Thymus (tissue), 11 donors: ENCODE data around the gene OXTR. TPM values are rescaled to one million over a fixed set of nuclear protein-coding genes. Genes with fewer than 3 reads are reported as not detected.

ENCODE experiments used
- DNase-seq, 9 donors: peaks; one replicate each; pipeline ENCODE4 v3.0.0-alpha.2; 2013; ENCODE audit warnings: low spot score in 9 of 9, low read depth in 6 of 9, missing footprints in 1 of 9
- H3K27ac ChIP-seq, 2 donors: one replicate each; pipeline ENCODE4 v1.5.1; 2013; ENCODE audit warnings: control low read depth in 1 of 2, low read depth in 1 of 2, low read length in 1 of 2, mild to moderate bottlenecking in 1 of 2, moderate library complexity in 1 of 2
- H3K27me3 ChIP-seq, 2 donors: one replicate each; pipeline ENCODE4 v1.5.1; 2013; ENCODE audit warnings: low read length in 1 of 2; ENCODE audit not compliant: control insufficient read depth in 2 of 2, insufficient read depth in 1 of 2
- H3K36me3 ChIP-seq, 2 donors: one replicate each; pipeline ENCODE4 v1.5.1; 2013; ENCODE audit warnings: low read length in 1 of 2, mild to moderate bottlenecking in 1 of 2, moderate library complexity in 1 of 2; ENCODE audit not compliant: control insufficient read depth in 2 of 2, insufficient read depth in 2 of 2
- H3K4me1 ChIP-seq, 2 donors: one replicate each; pipeline ENCODE4 v1.5.1; 2013; ENCODE audit warnings: low read length in 2 of 2; ENCODE audit not compliant: control insufficient read depth in 2 of 2, insufficient read depth in 2 of 2
- H3K4me3 ChIP-seq, 2 donors: one replicate each; pipeline ENCODE4 v1.5.1; 2013; ENCODE audit warnings: low read length in 2 of 2, control low read depth in 1 of 2, mild to moderate bottlenecking in 1 of 2
- H3K9me3 ChIP-seq, 2 donors: one replicate each; pipeline ENCODE4 v1.5.1; 2013; ENCODE audit warnings: low read length in 1 of 2, mild to moderate bottlenecking in 1 of 2; ENCODE audit not compliant: control insufficient read depth in 2 of 2, insufficient read depth in 1 of 2
- WGBS: extraction: QIAGEN DNeasy Blood & Tissue Kit; methylation state at CpG from one replicate; pipeline ENCODE4 v1.1.7; 2013; 5-methylcytosine and 5-hydroxymethylcytosine counted together
- polyA plus RNA-seq: library from polyadenylated mRNA; stranded (reverse); fragments of 200-250 nt; gene quantifications from one replicate; pipeline ENCODE4 v1.2.3, GENCODE V29; 2013
- total RNA-seq: library from RNA; stranded (reverse); fragments of 120-200 nt; gene quantifications from one replicate; pipeline ENCODE4 v1.2.4, GENCODE V29; 2013
- donor health status: healthy.

The OXTR gene
- total and polyA plus RNA-seq, 2 donors = 0.80 to 1.3 TPM

DNA sequence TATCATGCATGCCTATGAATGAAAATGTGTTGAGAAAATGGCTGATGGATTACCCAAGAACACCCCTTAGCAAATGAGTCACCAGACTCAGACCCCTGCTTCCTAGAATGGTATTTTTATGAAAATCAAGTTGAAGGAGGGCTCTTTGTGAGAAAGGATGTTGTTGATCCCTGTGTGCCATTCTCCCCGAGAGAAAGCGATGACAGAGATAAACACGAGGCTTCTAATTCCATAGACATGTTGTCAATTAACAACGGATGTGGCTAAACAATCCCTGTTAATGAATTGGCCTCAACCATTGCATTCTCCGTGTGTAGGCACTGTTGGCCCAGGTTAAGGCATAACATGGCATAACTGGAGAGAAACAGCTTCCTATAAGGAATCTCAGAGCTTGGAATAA is 5.8 kb upstream of the OXTR start:
- no peak overlapping the region for H3K27ac ChIP-seq
- H3K4me1 ChIP-seq = no peaks in the 10 kb centered on the region
- H3K27me3 ChIP-seq = peaks cover 0 to 6% of the 10 kb centered on the region in 2 donors
- H3K4me3 ChIP-seq = no peak overlapping the region
- H3K9me3 ChIP-seq = no peaks in the 10 kb centered on the region
- DNase-seq = no peak
- WGBS = 92% methylated on average over 5 of the region's 5 CpGs
- no peaks in the 10 kb centered on the region for H3K36me3 ChIP-seq

DNA sequence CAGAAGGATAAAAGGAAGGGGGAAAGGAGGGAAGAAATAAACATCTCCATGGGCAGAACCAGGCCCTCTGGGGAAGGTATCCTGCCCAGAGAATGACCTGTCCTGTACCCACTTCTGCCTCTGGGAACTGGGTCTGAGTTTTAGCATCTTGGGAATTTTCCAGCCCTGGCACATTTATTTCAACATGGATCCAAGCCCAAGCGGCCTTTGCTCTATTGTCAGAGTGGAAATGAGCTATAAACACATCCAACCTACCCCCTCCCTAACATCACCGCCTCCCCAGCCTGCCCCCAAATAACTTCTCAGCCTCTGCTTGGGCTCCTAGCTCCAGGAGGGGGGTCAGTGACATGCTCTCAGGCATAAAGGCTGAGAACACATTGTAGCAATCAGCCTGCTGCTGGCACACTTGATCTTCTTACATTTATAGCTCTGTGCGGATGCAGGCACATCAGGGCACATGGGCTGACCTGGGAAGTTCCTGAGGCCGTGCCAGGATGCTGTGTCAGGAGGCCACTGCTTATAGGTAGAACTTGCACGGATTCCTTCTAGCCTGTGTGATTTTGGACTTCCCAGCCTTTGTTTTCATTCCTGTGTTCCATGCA is 4.6 kb upstream of the OXTR start:
- Histone ChIP-seq H3K9me3 (no peaks in the 10 kb centered on the region), H3K4me3 (no peak overlapping the region), H3K4me1 (peaks cover 2 to 3% of the 10 kb centered on the region in 2 donors), H3K36me3 (no peaks in the 10 kb centered on the region), H3K27ac (no peak overlapping the region), H3K27me3 (peaks cover 5 to 18% of the 10 kb centered on the region in 2 donors)
- 98% methylated on average over 5 of the region's 5 CpGs for WGBS
- DNase-seq = no peak

DNA sequence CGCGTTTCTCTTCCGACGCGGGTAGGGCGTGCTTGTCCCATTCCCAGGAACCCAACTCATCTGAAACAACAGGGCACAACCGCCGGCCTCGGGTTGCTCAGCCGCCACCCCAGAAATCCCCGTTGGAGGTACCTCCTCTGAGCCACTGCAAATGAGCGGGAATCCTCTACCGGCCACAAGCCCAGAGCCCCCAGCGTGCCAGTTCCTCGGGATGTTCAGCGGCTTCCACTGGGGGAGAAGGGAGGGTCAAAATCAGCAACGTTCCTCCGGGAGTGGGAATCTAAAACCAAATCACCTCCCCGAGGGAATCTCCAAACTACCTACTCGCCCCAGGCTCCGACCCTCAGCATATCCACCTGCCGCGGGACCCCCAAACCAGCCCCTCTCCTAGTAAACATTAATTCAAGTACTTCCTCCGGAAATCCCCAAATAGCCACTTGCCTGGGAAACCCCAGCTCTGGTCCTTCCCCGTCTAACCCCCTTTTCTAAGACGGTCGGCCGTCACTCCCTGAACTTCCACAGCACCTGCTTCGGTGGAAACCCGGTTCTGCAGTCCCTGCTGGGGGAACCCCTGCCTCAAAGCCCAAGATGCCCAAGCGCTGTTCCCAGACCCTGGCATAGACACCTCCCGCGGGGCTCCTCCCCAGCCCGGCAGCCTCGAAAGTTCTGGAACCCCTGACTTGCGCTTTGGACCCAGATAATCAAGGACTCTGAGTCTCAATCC is 887 bp downstream of the OXTR start:
- no peak overlapping the region for H3K4me3 ChIP-seq
- H3K27ac ChIP-seq = no peak overlapping the region
- H3K36me3 ChIP-seq = no peaks in the 10 kb centered on the region
- DNase-seq = peak in 1 of 9 donors; percentile 6
- H3K27me3 ChIP-seq = peaks cover 22 to 47% of the 10 kb centered on the region in 2 donors
- 10% methylated on average over 36 of the region's 36 CpGs for WGBS
- no peaks in the 10 kb centered on the region for H3K9me3 ChIP-seq
- peaks cover 2 to 12% of the 10 kb centered on the region in 2 donors for H3K4me1 ChIP-seq

DNA sequence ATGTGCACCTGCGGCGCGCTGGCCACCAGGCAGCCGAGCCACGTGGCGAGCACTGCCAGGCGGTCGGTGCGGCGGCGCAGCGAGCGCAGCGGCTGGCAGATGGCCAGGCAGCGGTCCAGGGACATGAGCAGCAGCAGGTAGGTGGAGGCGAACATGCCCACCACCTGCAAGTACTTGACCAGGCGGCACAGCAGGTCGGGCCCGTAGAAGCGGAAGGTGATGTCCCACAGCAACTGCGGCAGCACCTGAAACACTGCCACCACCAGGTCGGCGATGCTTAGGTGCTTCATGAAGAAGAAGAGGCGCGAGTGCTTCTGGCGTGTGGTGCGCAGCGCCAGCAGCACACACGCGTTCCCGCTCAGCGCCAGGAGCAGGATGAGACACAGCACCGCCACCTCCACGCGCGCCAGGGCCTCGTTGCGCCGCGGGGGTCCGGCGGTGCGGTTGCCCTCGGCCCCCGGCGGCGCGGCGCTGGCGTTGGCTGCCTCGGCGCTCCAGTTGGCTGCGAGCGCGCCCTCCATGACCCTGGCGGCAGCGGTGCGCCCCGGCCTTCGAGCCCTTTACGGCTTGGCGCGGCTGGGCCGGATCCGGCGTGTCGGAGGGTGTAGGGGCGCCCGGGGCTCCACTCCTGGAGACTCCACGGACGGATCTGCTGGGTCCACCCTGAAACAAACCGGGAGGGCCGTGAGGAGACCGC is 1.6 kb downstream of the OXTR start:
- Histone ChIP-seq H3K4me1 (peaks cover 2 to 12% of the 10 kb centered on the region in 2 donors), H3K27ac (no peak overlapping the region), H3K27me3 (peaks cover 22 to 47% of the 10 kb centered on the region in 2 donors), H3K36me3 (no peaks in the 10 kb centered on the region), H3K4me3 (peak overlapping the region in 1 of 2 donors; percentile 2), H3K9me3 (no peaks in the 10 kb centered on the region)
- WGBS = 8% methylated on average over 74 of the region's 74 CpGs
- peak in 4 of 9 donors; percentile 9 to 39 (median 17) for DNase-seq

DNA sequence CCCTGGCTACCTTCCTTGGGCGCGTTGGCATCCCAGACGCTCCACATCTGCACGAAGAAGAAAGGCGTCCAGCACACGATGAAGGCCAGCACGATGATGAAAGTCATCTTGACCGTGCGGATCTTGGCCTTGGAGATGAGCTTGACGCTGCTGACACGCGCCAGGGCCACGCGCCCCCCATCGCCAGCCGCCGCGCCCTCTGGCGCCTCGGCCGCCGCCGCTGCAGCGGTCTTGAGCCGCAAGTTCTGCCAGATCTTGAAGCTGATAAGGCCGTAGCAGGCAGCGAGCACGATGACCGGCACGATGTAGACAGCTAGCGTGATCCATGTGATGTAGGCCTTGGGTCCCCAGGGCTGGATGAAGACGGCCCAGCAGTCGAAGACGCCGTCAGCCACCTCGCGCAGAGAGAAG is 2.2 kb downstream of the OXTR start:
- Histone ChIP-seq H3K27me3 (peaks cover 22 to 47% of the 10 kb centered on the region in 2 donors), H3K4me1 (peaks cover 2 to 12% of the 10 kb centered on the region in 2 donors), H3K9me3 (no peaks in the 10 kb centered on the region), H3K4me3 (no peak overlapping the region), H3K27ac (no peak overlapping the region), H3K36me3 (no peaks in the 10 kb centered on the region)
- DNase-seq = no peak
- 56% methylated on average over 37 of the region's 37 CpGs for WGBS

DNA sequence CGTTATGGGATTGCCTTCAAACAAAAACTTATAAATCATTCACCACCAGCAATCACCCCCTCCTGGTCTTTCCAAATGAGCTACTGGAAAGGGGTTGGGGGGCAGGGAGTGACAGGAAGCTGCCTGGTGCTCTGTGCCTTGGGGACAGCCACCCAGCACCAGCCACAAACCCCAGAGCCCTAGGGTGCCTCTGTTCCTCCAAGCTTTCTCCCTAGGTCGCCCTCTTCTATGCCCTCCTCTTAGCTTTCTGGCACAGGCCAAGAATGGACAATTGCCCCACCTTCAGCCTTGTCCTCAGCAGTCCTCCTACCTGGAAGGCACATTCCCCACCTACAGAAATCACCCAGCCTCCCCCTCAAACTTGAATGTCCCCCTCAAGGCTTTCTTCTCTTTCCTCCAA is 3.3 kb downstream of the OXTR start:
- no peak overlapping the region for H3K4me3 ChIP-seq
- no peak overlapping the region for H3K27ac ChIP-seq
- 87% methylated on average over 2 of the region's 2 CpGs for WGBS
- H3K4me1 ChIP-seq = peaks cover 2 to 12% of the 10 kb centered on the region in 2 donors
- peaks cover 22 to 47% of the 10 kb centered on the region in 2 donors for H3K27me3 ChIP-seq
- H3K36me3 ChIP-seq = no peaks in the 10 kb centered on the region
- no peaks in the 10 kb centered on the region for H3K9me3 ChIP-seq
- DNase-seq = no peak

DNA sequence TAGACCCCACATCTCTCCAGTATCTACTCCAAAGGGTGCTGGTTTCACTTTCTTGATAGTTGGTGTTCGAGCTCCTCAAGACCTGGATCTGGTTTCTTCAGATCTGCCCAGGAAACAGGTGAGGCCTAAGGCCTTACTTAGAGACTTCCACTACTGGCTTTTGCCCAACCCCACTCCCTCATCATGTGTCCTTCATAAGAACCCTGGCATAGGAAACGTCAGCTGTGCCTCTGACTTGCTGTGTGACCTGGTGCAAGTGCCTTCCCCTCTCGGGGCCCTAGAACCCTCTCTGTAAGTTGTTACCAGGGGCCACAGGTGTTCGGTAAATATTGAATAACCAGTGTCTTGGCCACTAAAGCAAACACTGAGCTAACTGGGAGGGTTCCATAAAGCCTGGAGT is 3.9 kb downstream of the OXTR start:
- no peak for DNase-seq
- Histone ChIP-seq H3K4me1 (peaks cover 2 to 12% of the 10 kb centered on the region in 2 donors), H3K4me3 (no peak overlapping the region), H3K27me3 (peaks cover 22 to 44% of the 10 kb centered on the region in 2 donors), H3K36me3 (no peaks in the 10 kb centered on the region), H3K9me3 (no peaks in the 10 kb centered on the region), H3K27ac (no peak overlapping the region)
- WGBS = 68% methylated on average over 4 of the region's 4 CpGs

DNA sequence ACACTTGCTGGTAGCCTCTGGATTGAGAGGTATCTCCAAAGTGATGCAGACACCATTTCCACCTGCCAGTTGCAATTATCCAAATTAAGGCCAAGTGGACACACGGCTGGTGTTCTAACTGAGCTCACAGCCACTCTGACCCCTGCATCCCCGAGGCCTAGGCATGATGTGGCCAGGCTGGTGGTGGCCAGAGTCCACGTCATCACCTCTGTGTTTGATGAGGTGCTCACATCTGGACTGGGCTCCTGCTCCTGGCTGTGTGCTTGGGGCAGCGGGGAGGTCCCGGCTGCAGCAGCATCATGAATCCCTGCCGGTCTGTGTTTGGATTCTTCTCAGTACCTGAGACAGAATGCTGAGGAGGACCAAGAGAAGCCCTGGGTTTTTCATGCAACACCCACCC is 4.9 kb downstream of the OXTR start:
- Histone ChIP-seq H3K27ac (no peak overlapping the region), H3K36me3 (no peaks in the 10 kb centered on the region), H3K27me3 (peaks cover 21 to 34% of the 10 kb centered on the region in 2 donors), H3K4me1 (peaks cover 2 to 12% of the 10 kb centered on the region in 2 donors), H3K9me3 (no peaks in the 10 kb centered on the region), H3K4me3 (no peak overlapping the region)
- 96% methylated on average over 6 of the region's 6 CpGs for WGBS
- no peak for DNase-seq
